GM13976 (cell line): ENCODE results near the gene CHPF.

Experiments
- DNase-seq: peaks from one replicate; pipeline ENCODE4 v3.0.0; 2012; ENCODE audit warnings: low spot score
- CTCF ChIP-seq: IDR thresholded peaks from 2 replicates; pipeline ENCODE4 v1.5.1; 2012; ENCODE audit warnings: borderline replicate concordance, mild to moderate bottlenecking; ENCODE audit not compliant: insufficient read depth; ENCODE audit errors: extremely low read depth, missing control alignments, control extremely low read depth
- in situ Hi-C: fragments of 300-500 bp; cut with MboI; formaldehyde crosslinking; loops from one replicate; pipeline ENCODE4 v1.12.0; 2022; ENCODE audit warnings: low sequenced_read_pairs, mixed read lengths, inconsistent platforms; ENCODE audit not compliant: unreplicated experiment

CHPF gene

GRCh38 chr2:219525533-219526232 is 17.9 kb downstream of the CHPF start:
- no peak for DNase-seq
- in situ Hi-C loops, result no loop called here
- no peak for TF ChIP-seq CTCF

- no peak for DNase-seq
- in situ Hi-C loops, result no loop called here
- TF ChIP-seq CTCF, result no peak
Measured at GRCh38 chr2:219524817-219525216, 18.8 kb downstream of the CHPF start.

- in situ Hi-C loops, result no loop called here
- DNase-seq, result no peak
- TF ChIP-seq CTCF, result no peak
Measured at GRCh38 chr2:219523031-219523671, 20.5 kb downstream of the CHPF start.

DNA sequence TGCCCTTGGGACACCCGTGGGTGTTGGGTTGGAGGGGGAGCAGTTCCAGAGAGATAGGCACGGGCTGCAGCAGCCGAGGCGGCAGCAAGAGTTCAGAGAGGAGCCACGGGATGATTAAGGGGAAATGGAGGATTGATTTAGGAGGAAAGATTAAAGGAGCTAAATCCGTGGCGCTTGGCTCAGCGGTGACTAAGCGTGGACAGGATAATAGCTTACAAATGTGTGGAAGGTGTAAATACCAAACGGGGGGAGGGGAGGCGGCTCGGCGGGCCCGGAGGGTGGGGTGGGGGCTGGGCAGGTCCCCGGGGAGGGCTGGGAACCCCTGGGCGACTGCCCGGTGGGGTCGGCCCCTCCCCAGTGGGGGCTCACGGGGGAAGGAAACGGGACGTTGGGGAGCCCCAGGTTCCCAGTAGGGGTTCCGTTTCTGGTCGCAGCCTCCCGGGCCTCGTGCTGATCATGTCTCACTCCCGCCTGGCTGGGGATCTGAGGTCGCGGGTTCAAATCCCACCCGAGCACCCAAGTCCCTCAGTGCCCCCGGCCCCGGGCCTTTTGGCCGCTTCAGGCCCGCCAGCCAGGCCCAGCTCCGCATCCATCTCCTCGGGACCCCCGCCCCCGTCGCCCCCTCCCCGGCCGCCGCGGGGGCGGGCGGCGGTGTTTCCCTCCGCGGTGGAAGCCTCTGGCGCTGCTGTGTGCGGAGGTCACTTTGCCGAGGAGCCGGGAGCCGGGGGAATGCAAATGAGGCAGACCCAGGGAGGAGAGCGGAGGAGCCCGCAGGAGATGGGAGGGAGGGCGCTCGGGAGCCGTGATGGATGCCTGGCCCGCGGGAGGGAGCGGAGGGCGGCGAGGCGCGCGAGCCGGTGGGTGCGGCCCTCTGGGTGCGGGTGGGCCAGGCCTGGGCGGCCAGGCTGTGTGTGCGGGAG is 21.2 kb downstream of the CHPF start:
- TF ChIP-seq CTCF, result no peak
- in situ Hi-C loops, result no loop called here
- DNase-seq, result no peak

DNA sequence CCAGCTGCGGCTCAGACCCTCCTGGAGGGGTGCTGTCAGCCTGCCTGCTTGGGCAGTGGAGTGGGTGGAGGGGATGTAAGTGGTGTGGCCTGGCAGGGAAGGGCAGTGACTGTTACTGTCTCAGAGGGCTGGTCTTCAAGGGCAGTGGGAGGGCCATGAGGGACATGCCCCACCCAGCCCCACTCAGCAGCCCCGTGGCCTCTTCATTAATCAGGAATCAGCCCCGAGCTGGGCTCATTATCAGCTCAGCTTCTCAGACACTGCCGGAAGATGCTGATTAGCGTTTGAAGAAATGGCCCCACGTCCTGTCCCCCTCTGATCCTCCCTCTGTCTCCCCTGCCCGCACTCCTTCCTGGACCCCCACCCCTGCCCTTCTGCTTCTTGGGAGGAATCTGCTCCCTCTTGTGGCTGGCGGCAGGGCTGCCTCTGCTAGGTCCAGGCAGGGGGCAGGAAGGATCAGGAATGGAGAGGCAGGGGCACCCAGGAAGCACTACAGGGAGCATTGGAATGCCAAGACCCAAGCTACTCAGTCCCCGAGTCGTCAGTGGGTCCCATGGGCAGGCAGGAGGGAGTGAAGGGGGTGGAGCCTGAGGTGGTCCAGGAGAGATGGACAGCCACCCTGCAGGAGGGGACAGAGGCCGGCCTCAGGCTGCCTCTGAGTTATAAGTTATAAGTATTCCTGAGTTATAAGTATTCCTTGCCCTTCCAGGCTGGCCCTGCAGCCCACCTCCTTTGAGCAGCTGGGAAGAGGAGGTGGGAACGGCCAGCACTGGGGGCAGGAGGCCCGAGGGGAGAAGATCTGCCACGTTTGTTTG is 22.3 kb downstream of the CHPF start:
- DNase-seq, result no peak
- no peak for TF ChIP-seq CTCF
- in situ Hi-C loops, result no loop called here

DNA sequence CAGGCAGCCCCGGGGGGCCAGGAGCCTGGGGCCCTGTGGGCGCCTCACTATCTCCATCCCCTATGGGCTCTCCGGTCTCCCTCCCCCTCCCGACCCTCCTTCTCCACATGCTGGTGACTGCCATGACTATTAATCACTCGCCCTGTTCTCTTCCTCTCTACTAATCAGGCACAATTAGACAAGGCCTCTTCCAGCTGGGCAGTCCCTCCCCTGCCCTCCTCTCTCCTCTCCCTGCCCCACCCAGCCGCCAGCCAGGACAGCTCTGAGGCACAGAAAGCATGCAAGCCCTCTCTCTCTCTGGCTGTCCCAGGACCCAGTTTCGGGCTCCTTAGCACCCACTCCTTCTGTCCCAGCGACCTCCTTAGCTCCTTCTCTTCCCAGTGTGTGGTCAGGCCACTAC is 23.5 kb downstream of the CHPF start:
- in situ Hi-C loops, result no loop called here

More for the DNA sequence above, 23.5 kb downstream of the CHPF start:
- TF ChIP-seq CTCF, result no peak
- DNase-seq, result no peak
